Tibial nerve (tissue), 4 donors: ENCODE data around the gene KCNMA1.

ENCODE experiments used
- CTCF ChIP-seq, 5 experiments: fragments of 200-600 bp in 3 of 5; fragments of 450-650 bp in 2 of 5; sonication (generic) in 3 of 5; IDR thresholded peaks; one replicate each; pipeline ENCODE4 v1.5.1; 2016 to 2019; ENCODE audit warnings: antibody characterized with exemption in 5 of 5, mild to moderate bottlenecking in 3 of 5, moderate library complexity in 2 of 5
- EP300 ChIP-seq, 2 donors: sonication (generic); formaldehyde crosslinking; IDR thresholded peaks; one replicate each; pipeline ENCODE4 v1.6.1; 2017; ENCODE audit warnings: antibody characterized with exemption in 2 of 2, mild to moderate bottlenecking in 1 of 2
- POLR2A ChIP-seq, 2 donors: fragments of 450-650 bp; IDR thresholded peaks; one replicate each; pipeline ENCODE4 v1.6.1; 2017; ENCODE audit warnings: antibody characterized with exemption in 2 of 2, mild to moderate bottlenecking in 2 of 2, moderate library complexity in 2 of 2

- TF ChIP-seq CTCF (IDR thresholded peaks at IDR 0.05) = no peak
- no peak for TF ChIP-seq EP300 (IDR thresholded peaks at IDR 0.05)
- no peak for TF ChIP-seq POLR2A (IDR thresholded peaks at IDR 0.05)
Measured at GRCh38 chr10:77392851-77393250, 244.8 kb downstream of the KCNMA1 start.
